Right lobe of liver (tissue), 4 donors: Measurements from ENCODE around the gene BRD1.

Experiments
- POLR2A ChIP-seq: fragments of 450-650 bp; IDR thresholded peaks from one replicate; pipeline ENCODE4 v1.6.1; 2017; ENCODE audit warnings: antibody characterized with exemption, mild to moderate bottlenecking
- TF ChIP-seq, protein P1 (sequence below), 4 donors: fragments of 200-600 bp in 3 of 4; fragments of 450-650 bp in 1 of 4; IDR thresholded peaks; one replicate each; pipeline versions ENCODE4 v1.5.1 to v1.8.0; 2016 to 2022; ENCODE audit warnings: antibody characterized with exemption in 4 of 4, mild to moderate bottlenecking in 2 of 4
- donor health status: DM: no; HTN: no; CAD: no.
- donor health status: DM: no; HTN: no; CAD: no.
- donor health status: DM: no; HTN: yes; CAD: no.

DNA sequence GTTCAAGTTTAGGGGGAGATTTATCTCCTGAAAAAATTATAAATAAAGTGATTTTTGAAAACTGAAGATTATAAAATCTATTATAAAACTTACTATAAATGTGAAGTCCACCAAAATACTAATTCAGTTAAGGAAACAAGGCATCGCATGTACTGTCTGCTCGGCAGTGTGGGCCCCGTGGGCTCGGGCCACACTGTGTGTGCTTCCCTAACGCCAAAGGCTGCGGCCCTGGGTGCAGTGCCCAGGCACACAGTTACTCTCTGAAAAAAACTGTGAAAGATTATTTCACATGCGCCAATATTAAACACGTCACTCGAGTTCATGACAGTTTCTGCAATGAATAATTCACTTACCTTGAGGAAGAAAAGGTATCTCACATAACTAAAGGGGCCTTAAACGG, 39.8 kb downstream of the BRD1 start:
- TF ChIP-seq, protein P1, sequence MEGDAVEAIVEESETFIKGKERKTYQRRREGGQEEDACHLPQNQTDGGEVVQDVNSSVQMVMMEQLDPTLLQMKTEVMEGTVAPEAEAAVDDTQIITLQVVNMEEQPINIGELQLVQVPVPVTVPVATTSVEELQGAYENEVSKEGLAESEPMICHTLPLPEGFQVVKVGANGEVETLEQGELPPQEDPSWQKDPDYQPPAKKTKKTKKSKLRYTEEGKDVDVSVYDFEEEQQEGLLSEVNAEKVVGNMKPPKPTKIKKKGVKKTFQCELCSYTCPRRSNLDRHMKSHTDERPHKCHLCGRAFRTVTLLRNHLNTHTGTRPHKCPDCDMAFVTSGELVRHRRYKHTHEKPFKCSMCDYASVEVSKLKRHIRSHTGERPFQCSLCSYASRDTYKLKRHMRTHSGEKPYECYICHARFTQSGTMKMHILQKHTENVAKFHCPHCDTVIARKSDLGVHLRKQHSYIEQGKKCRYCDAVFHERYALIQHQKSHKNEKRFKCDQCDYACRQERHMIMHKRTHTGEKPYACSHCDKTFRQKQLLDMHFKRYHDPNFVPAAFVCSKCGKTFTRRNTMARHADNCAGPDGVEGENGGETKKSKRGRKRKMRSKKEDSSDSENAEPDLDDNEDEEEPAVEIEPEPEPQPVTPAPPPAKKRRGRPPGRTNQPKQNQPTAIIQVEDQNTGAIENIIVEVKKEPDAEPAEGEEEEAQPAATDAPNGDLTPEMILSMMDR (IDR thresholded peaks at IDR 0.05) = no peak
- no peak for TF ChIP-seq POLR2A
